SK-N-SH treated with all-trans-retinoic acid at 6 μM for 48 hours (cell line): ENCODE data around the gene ELP1.
"Not testable (repeated sequence)": the region's sequence is repeated elsewhere in the genome, so short reads cannot be mapped to it uniquely, and the experiment has no call there.

Source experiments
- ATAC-seq: fragments of 200-7000 bp; cut with Tn5 transposase; 3 replicates; pipeline ENCODE4 v1.9.1; 2020; ENCODE audit warnings: mild to moderate bottlenecking, moderate library complexity
- ARNTL ChIP-seq: fragments of 450-650 bp; formaldehyde crosslinking; IDR thresholded peaks from 2 replicates; pipeline ENCODE4 v1.5.0; 2020; ENCODE audit warnings: low read depth, mild to moderate bottlenecking, moderate library complexity, borderline replicate concordance
- BACH2 ChIP-seq: fragments of 250-450 bp; sonication (Bioruptor Pico); IDR thresholded peaks from 2 replicates; pipeline ENCODE4 v1.9.0; 2021; ENCODE audit warnings: mild to moderate bottlenecking, borderline replicate concordance
- CREB5 ChIP-seq: fragments of 250-450 bp; sonication (Bioruptor Pico); IDR thresholded peaks from 2 replicates; pipeline ENCODE4 v1.5.1; 2020; ENCODE audit warnings: low read depth, mild to moderate bottlenecking, moderate library complexity
- CSDC2 ChIP-seq: fragments of 250-450 bp; sonication (Bioruptor Pico); IDR thresholded peaks from 2 replicates; pipeline ENCODE4 v1.5.0; 2020; ENCODE audit warnings: mild to moderate bottlenecking, moderate library complexity
- ESRRG ChIP-seq: fragments of 250-450 bp; sonication (Bioruptor Pico); IDR thresholded peaks from 2 replicates; pipeline ENCODE4 v1.6.1; 2021; ENCODE audit warnings: mild to moderate bottlenecking
- GLIS3 ChIP-seq: fragments of 250-450 bp; sonication (Bioruptor Pico); IDR thresholded peaks from 2 replicates; pipeline ENCODE4 v1.5.0; 2020; ENCODE audit warnings: mild to moderate bottlenecking, moderate library complexity
- ISL1 ChIP-seq: fragments of 250-450 bp; sonication (Bioruptor Pico); IDR thresholded peaks from 2 replicates; pipeline ENCODE4 v2.1.2; 2022; ENCODE audit warnings: mild to moderate bottlenecking, moderate library complexity
- OSR1 ChIP-seq: fragments of 250-450 bp; sonication (Bioruptor Pico); IDR thresholded peaks from 2 replicates; pipeline ENCODE4 v1.8.0; 2022; ENCODE audit warnings: moderate library complexity, mild to moderate bottlenecking, inconsistent platforms
- PATZ1 ChIP-seq: fragments of 250-450 bp; sonication (Bioruptor Pico); IDR thresholded peaks from 2 replicates; pipeline ENCODE4 v1.8.0; 2020; ENCODE audit warnings: mild to moderate bottlenecking, moderate library complexity, borderline replicate concordance
- RARB ChIP-seq: fragments of 250-450 bp; sonication (Bioruptor Pico); IDR thresholded peaks from 2 replicates; pipeline ENCODE4 v1.8.0; 2021; ENCODE audit warnings: mild to moderate bottlenecking, moderate library complexity
- SNAI2 ChIP-seq: fragments of 250-450 bp; sonication (Bioruptor Pico); IDR thresholded peaks from 2 replicates; pipeline ENCODE4 v1.5.0; 2020; ENCODE audit warnings: mild to moderate bottlenecking, moderate library complexity
- TOX ChIP-seq: fragments of 250-450 bp; sonication (Bioruptor Pico); IDR thresholded peaks from 2 replicates; pipeline ENCODE4 v1.8.0; 2021; ENCODE audit warnings: mild to moderate bottlenecking, moderate library complexity, borderline replicate concordance
- TSHZ2 ChIP-seq: fragments of 250-450 bp; sonication (Bioruptor Pico); IDR thresholded peaks from 2 replicates; pipeline ENCODE4 v1.5.0; 2020; ENCODE audit warnings: mild to moderate bottlenecking, moderate library complexity
- ZC3H10 ChIP-seq: fragments of 250-450 bp; sonication (Bioruptor Pico); IDR thresholded peaks from 2 replicates; pipeline ENCODE4 v1.5.1; 2021; ENCODE audit warnings: mild to moderate bottlenecking, moderate library complexity
- ZFP30 ChIP-seq: fragments of 450-650 bp; formaldehyde crosslinking; IDR thresholded peaks from 2 replicates; pipeline ENCODE4 v1.5.0; 2022; ENCODE audit warnings: mild to moderate bottlenecking, moderate library complexity
- ZNF565 ChIP-seq: fragments of 450-650 bp; formaldehyde crosslinking; conservative IDR thresholded peaks from 2 replicates; pipeline ENCODE4 v1.5.0; 2020; ENCODE audit warnings: low read depth, mild to moderate bottlenecking, moderate library complexity
- ZNF70 ChIP-seq: fragments of 450-650 bp; formaldehyde crosslinking; IDR thresholded peaks from 2 replicates; pipeline ENCODE4 v1.5.0; 2020; ENCODE audit warnings: mild to moderate bottlenecking, moderate library complexity
- ZNF8 ChIP-seq: fragments of 450-650 bp; formaldehyde crosslinking; IDR thresholded peaks from 2 replicates; pipeline ENCODE4 v1.5.0; 2020; ENCODE audit warnings: mild to moderate bottlenecking, moderate library complexity
- TF ChIP-seq, protein P1 (sequence below): fragments of 250-450 bp; sonication (Bioruptor Pico); IDR thresholded peaks from 2 replicates; pipeline ENCODE4 v1.5.1; 2021; ENCODE audit warnings: mild to moderate bottlenecking, moderate library complexity
- TF ChIP-seq, protein P2 (sequence below): fragments of 250-450 bp; sonication (Bioruptor Pico); IDR thresholded peaks from 2 replicates; pipeline ENCODE4 v1.8.0; 2021; ENCODE audit warnings: low read depth, mild to moderate bottlenecking, moderate library complexity, borderline replicate concordance

Gene ELP1

GRCh38 chr9:108921200-108921599, 12.7 kb downstream of the ELP1 start (continued):
- no peak for TF ChIP-seq TSHZ2 (CRISPR knock-in tag)
- TF ChIP-seq ISL1 (CRISPR knock-in tag), result no peak
- TF ChIP-seq, all 23 proteins: peak for 0

DNA sequence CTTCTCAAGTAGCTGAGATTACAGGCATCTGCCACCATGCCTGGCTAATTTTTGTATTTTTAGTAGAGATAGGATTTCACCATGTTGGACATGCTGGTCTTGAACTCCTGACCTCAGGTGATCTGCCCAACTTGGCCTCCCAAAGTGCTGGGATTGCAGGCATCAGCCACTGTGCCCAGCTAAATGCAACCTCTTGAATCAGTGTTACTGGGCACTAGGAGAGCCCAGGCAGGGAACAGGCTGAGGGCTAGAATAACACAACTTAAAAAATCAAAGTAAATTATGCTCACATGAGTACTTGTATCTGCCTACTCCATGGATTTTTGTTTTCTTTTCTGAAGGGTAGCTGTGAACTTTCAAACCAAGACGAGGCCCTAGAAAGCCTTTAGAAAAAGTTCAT, 13.5 kb downstream of the ELP1 start:
- ATAC-seq, result not testable (repeated sequence)

DNA sequence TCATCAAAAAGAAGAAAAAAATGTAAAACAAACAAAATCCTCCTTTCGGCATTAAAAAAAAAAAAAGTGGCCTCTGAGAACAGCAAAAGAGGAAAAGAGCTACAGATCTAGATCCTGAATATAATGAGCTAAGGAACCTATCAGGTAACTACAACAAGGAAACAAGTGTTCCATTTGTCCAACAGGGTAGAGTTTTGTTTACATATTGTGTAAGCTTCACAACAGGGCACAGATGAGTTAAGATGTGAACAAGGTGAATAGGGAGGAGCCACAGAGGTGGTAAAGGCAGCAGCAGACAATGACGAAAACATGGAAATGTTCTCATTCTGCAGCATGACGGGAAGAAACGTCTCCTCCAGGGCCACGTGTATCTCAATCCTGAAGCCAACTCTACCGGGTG, 14.4 kb downstream of the ELP1 start:
- TF ChIP-seq GLIS3 (CRISPR knock-in tag) (no peak), ZNF8 (CRISPR knock-in tag) (no peak)
- TF ChIP-seq, all 23 proteins: peak for 0
- no peak for ATAC-seq

DNA sequence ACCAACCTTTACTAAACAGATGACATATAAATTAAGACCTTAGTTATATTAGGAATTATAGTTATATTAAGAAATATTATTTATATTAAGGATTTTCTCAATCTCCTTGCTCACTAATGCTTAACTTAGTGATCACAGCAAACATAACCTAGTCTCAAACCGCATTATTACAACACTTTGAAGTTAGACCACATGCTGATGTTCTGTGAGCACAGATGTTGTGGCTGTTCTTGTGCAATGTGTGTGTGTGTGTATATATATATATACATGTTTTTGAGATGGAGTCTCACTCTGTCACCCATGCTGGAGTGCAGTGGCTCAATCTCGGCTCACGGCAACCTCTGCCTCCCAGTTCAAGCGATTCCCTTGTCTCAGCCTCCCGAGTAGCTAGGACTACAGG, 20.5 kb downstream of the ELP1 start:
- ATAC-seq, result no peak
- TF ChIP-seq, protein P1, sequence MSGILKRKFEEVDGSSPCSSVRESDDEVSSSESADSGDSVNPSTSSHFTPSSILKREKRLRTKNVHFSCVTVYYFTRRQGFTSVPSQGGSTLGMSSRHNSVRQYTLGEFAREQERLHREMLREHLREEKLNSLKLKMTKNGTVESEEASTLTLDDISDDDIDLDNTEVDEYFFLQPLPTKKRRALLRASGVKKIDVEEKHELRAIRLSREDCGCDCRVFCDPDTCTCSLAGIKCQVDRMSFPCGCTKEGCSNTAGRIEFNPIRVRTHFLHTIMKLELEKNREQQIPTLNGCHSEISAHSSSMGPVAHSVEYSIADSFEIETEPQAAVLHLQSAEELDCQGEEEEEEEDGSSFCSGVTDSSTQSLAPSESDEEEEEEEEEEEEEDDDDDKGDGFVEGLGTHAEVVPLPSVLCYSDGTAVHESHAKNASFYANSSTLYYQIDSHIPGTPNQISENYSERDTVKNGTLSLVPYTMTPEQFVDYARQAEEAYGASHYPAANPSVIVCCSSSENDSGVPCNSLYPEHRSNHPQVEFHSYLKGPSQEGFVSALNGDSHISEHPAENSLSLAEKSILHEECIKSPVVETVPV (CRISPR knock-in tag), result no peak
- TF ChIP-seq ZNF70 (CRISPR knock-in tag), result no peak
- no peak for TF ChIP-seq ISL1 (CRISPR knock-in tag)

DNA sequence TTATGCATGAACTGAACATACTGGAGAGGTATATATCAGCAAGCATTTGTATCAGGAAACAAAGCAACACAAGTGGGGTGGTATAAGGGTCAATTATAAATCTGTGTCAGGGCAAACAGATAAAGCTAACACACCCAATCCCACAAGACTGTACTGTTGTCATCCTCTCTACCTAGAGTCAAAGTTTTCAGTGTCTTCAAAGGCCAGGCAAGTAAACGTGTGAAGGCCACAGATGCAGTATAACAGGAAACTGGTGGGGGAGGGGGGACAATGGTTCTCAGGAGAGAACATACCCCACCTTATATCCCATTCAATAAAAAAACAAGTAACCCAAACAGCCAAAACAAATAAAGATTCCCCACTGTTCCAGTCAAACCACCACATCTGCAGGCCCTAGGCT, 22.1 kb downstream of the ELP1 start:
- ATAC-seq, result no peak

More for the DNA sequence above, 22.1 kb downstream of the ELP1 start:
- TF ChIP-seq ZNF565 (CRISPR knock-in tag) (no peak), ISL1 (CRISPR knock-in tag) (no peak), GLIS3 (CRISPR knock-in tag) (no peak), TOX (no peak), ZNF8 (CRISPR knock-in tag) (no peak), ESRRG (no peak), CSDC2 (no peak), BACH2 (CRISPR knock-in tag) (no peak), OSR1 (CRISPR knock-in tag) (no peak), ZFP30 (CRISPR knock-in tag) (no peak), ARNTL (CRISPR knock-in tag) (no peak), SNAI2 (no peak), RARB (no peak), CREB5 (CRISPR knock-in tag) (no peak), ZC3H10 (CRISPR knock-in tag) (no peak), PATZ1 (no peak)
- TF ChIP-seq, protein P2, sequence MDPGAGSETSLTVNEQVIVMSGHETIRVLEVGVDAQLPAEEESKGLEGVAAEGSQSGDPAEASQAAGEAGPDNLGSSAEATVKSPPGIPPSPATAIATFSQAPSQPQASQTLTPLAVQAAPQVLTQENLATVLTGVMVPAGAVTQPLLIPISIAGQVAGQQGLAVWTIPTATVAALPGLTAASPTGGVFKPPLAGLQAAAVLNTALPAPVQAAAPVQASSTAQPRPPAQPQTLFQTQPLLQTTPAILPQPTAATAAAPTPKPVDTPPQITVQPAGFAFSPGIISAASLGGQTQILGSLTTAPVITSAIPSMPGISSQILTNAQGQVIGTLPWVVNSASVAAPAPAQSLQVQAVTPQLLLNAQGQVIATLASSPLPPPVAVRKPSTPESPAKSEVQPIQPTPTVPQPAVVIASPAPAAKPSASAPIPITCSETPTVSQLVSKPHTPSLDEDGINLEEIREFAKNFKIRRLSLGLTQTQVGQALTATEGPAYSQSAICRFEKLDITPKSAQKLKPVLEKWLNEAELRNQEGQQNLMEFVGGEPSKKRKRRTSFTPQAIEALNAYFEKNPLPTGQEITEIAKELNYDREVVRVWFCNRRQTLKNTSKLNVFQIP, result no peak
- TF ChIP-seq, protein P1 (CRISPR knock-in tag), result no peak
